Measurements from ENCODE around the gene FAIM2. TPM values are rescaled to one million over a fixed set of nuclear protein-coding genes. Genes with fewer than 3 reads are reported as not detected.

The FAIM2 gene
- total RNA-seq, 3 donors from 2014 or later = 0.16 to 0.54 TPM; not detected in 1

- Mint-ChIP-seq H3K4me1 (ENCODE audit: low read depth) (no peaks in the 10 kb centered on the region), H3K36me3 (ENCODE audit: insufficient read depth) (no peaks in the 10 kb centered on the region), H3K4me3 (no peak overlapping the region), H3K9me3 (no peaks in the 10 kb centered on the region), H3K27me3 (ENCODE audit: low read depth) (peaks cover 6% of the 10 kb centered on the region)
- DNase-seq (no peak), ATAC-seq (no peak)
Measured at GRCh38 chr12:49929581-49929980, 25.9 kb upstream of the FAIM2 start.

GRCh38 chr12:49928471-49928870, 24.8 kb upstream of the FAIM2 start:
- Mint-ChIP-seq H3K4me1 (ENCODE audit: low read depth) (no peaks in the 10 kb centered on the region), H3K4me3 (no peak overlapping the region), H3K27me3 (ENCODE audit: low read depth) (peaks cover 6% of the 10 kb centered on the region), H3K36me3 (ENCODE audit: insufficient read depth) (no peaks in the 10 kb centered on the region), H3K9me3 (no peaks in the 10 kb centered on the region)
- DNase-seq = no peak
- no peak for ATAC-seq

GRCh38 chr12:49925433-49926204, 21.9 kb upstream of the FAIM2 start:
- peaks cover 6% of the 10 kb centered on the region for H3K27me3 Mint-ChIP-seq (ENCODE audit: low read depth)
- no peak for ATAC-seq
- no peak overlapping the region for H3K4me3 Mint-ChIP-seq
- no peaks in the 10 kb centered on the region for H3K36me3 Mint-ChIP-seq (ENCODE audit: insufficient read depth)
- H3K9me3 Mint-ChIP-seq = no peaks in the 10 kb centered on the region
- no peaks in the 10 kb centered on the region for H3K4me1 Mint-ChIP-seq (ENCODE audit: low read depth)
- DNase-seq = no peak

GRCh38 chr12:49924628-49925246, 21.0 kb upstream of the FAIM2 start:
- no peaks in the 10 kb centered on the region for H3K9me3 Mint-ChIP-seq
- DNase-seq (no peak), ATAC-seq (no peak)
- peaks cover 6% of the 10 kb centered on the region for H3K27me3 Mint-ChIP-seq (ENCODE audit: low read depth)
- H3K36me3 Mint-ChIP-seq (ENCODE audit: insufficient read depth) = no peaks in the 10 kb centered on the region
- H3K4me1 Mint-ChIP-seq (ENCODE audit: low read depth) = no peaks in the 10 kb centered on the region
- H3K4me3 Mint-ChIP-seq = no peak overlapping the region

GRCh38 chr12:49923880-49924556, 20.3 kb upstream of the FAIM2 start:
- peaks cover 2% of the 10 kb centered on the region for H3K27me3 Mint-ChIP-seq (ENCODE audit: low read depth)
- no peaks in the 10 kb centered on the region for H3K4me1 Mint-ChIP-seq (ENCODE audit: low read depth)
- no peak for ATAC-seq
- no peak for DNase-seq
- no peak overlapping the region for H3K4me3 Mint-ChIP-seq
- no peaks in the 10 kb centered on the region for H3K9me3 Mint-ChIP-seq
- H3K36me3 Mint-ChIP-seq (ENCODE audit: insufficient read depth) = no peaks in the 10 kb centered on the region

- ATAC-seq (no peak), DNase-seq (no peak)
- H3K27me3 Mint-ChIP-seq (ENCODE audit: low read depth) = no peaks in the 10 kb centered on the region
- H3K4me3 Mint-ChIP-seq = no peak overlapping the region
- H3K36me3 Mint-ChIP-seq (ENCODE audit: insufficient read depth) = no peaks in the 10 kb centered on the region
- no peaks in the 10 kb centered on the region for H3K9me3 Mint-ChIP-seq
- H3K4me1 Mint-ChIP-seq (ENCODE audit: low read depth) = no peaks in the 10 kb centered on the region
Measured at GRCh38 chr12:49923035-49923644, 19.4 kb upstream of the FAIM2 start.

- DNase-seq = no peak
- Mint-ChIP-seq H3K4me1 (ENCODE audit: low read depth) (no peaks in the 10 kb centered on the region), H3K4me3 (no peak overlapping the region), H3K36me3 (ENCODE audit: insufficient read depth) (no peaks in the 10 kb centered on the region), H3K27me3 (ENCODE audit: low read depth) (no peaks in the 10 kb centered on the region), H3K9me3 (no peaks in the 10 kb centered on the region)
- ATAC-seq = no peak
Measured at GRCh38 chr12:49922349-49923034, 18.8 kb upstream of the FAIM2 start.

GRCh38 chr12:49921936-49922335, 18.2 kb upstream of the FAIM2 start:
- H3K4me1 Mint-ChIP-seq (ENCODE audit: low read depth) = no peaks in the 10 kb centered on the region
- ATAC-seq (no peak), DNase-seq (no peak)
- H3K36me3 Mint-ChIP-seq (ENCODE audit: insufficient read depth) = no peaks in the 10 kb centered on the region
- H3K4me3 Mint-ChIP-seq = no peak overlapping the region
- no peaks in the 10 kb centered on the region for H3K9me3 Mint-ChIP-seq
- H3K27me3 Mint-ChIP-seq (ENCODE audit: low read depth) = peaks cover 4% of the 10 kb centered on the region

GRCh38 chr12:49921299-49921698, 17.6 kb upstream of the FAIM2 start:
- no peak for DNase-seq
- Mint-ChIP-seq H3K4me1 (ENCODE audit: low read depth) (no peaks in the 10 kb centered on the region), H3K27me3 (ENCODE audit: low read depth) (peaks cover 4% of the 10 kb centered on the region), H3K9me3 (no peaks in the 10 kb centered on the region), H3K4me3 (no peak overlapping the region), H3K36me3 (ENCODE audit: insufficient read depth) (no peaks in the 10 kb centered on the region)
- ATAC-seq = no peak

GRCh38 chr12:49920915-49921286, 17.2 kb upstream of the FAIM2 start:
- ATAC-seq (no peak), DNase-seq (no peak)
- H3K9me3 Mint-ChIP-seq = no peaks in the 10 kb centered on the region
- no peak overlapping the region for H3K4me3 Mint-ChIP-seq
- no peaks in the 10 kb centered on the region for H3K4me1 Mint-ChIP-seq (ENCODE audit: low read depth)
- H3K27me3 Mint-ChIP-seq (ENCODE audit: low read depth) = peaks cover 4% of the 10 kb centered on the region
- no peaks in the 10 kb centered on the region for H3K36me3 Mint-ChIP-seq (ENCODE audit: insufficient read depth)

- Mint-ChIP-seq H3K4me3 (no peak overlapping the region), H3K9me3 (no peaks in the 10 kb centered on the region), H3K4me1 (ENCODE audit: low read depth) (no peaks in the 10 kb centered on the region), H3K36me3 (ENCODE audit: insufficient read depth) (no peaks in the 10 kb centered on the region), H3K27me3 (ENCODE audit: low read depth) (peaks cover 4% of the 10 kb centered on the region)
- DNase-seq = no peak
- no peak for ATAC-seq
Measured at GRCh38 chr12:49920241-49920914, 16.7 kb upstream of the FAIM2 start.

GRCh38 chr12:49917788-49918173, 14.1 kb upstream of the FAIM2 start:
- H3K36me3 Mint-ChIP-seq (ENCODE audit: insufficient read depth) = no peaks in the 10 kb centered on the region

GRCh38 chr12:49917166-49917787, 13.6 kb upstream of the FAIM2 start:
- ATAC-seq = no peak
- peaks cover 4% of the 10 kb centered on the region for H3K27me3 Mint-ChIP-seq (ENCODE audit: low read depth)
- H3K9me3 Mint-ChIP-seq = no peaks in the 10 kb centered on the region
- no peaks in the 10 kb centered on the region for H3K4me1 Mint-ChIP-seq (ENCODE audit: low read depth)
- no peaks in the 10 kb centered on the region for H3K36me3 Mint-ChIP-seq (ENCODE audit: insufficient read depth)
- no peak overlapping the region for H3K4me3 Mint-ChIP-seq
- no peak for DNase-seq

More at GRCh38 chr12:49917788-49918173, 14.1 kb upstream of the FAIM2 start:
- DNase-seq (no peak), ATAC-seq (no peak)
- Mint-ChIP-seq H3K4me1 (ENCODE audit: low read depth) (no peaks in the 10 kb centered on the region), H3K4me3 (no peak overlapping the region), H3K27me3 (ENCODE audit: low read depth) (peaks cover 4% of the 10 kb centered on the region), H3K9me3 (no peaks in the 10 kb centered on the region)
